Measurements from ENCODE around the gene NFATC1. TPM values are rescaled to one million over a fixed set of nuclear protein-coding genes. Genes with fewer than 3 reads are reported as not detected.
A peak's percentile ranks its signal among the peaks of the same experiment; 100 is the strongest.

Gene NFATC1
- total and polyA plus RNA-seq, 2 experiments from 2014 or later, result 7.5 to 9.8 TPM

DNA sequence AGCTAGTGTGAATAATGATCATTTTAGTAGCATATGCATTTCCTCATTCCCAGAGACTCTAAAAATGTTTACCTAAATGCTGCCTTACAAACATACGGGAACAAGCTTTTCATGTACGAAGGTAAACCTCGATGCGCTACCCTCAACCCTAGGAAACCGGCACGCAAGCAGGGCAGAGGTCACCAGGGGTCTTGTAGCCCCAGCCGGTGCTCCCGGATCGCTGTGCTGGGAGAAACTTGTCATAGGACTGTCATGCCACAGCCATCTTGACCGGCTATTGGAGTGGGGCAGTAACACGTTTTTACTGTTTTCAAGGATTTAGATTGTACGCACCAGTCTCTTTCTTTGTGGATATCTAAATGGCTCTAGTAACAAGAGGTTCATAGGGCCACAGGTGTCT lies 34.8 kb upstream of the NFATC1 start:
- Histone ChIP-seq H2AFZ (no peak overlapping the region), H3K4me3 (no peak overlapping the region), H3K9me2 (ENCODE audit: insufficient read depth) (no peaks in the 10 kb centered on the region), H4K20me1 (ENCODE audit: insufficient read depth) (no peaks in the 10 kb centered on the region), H3K4me2 (ENCODE audit: unreplicated experiment) (no peak overlapping the region), H3K27ac (no peak overlapping the region), H3K79me2 (ENCODE audit: insufficient read depth) (no peaks in the 10 kb centered on the region), H3K9ac (no peak overlapping the region), H3F3A (ENCODE audit: insufficient read depth) (peaks cover 6% of the 10 kb centered on the region), H3K36me3 (ENCODE audit: low read depth) (peaks cover 17% of the 10 kb centered on the region; the same call in 1 of the 2 replicates), H3K4me1 (ENCODE audit: insufficient read depth) (0 out of 2 replicates have a peak, but pooled peaks cover 1% of the 10 kb centered on the region), H3K27me3 (replicated peaks; ENCODE audit: insufficient read depth) (no peaks in the 10 kb centered on the region), H3K9me3 (ENCODE audit: low read depth) (no peaks in the 10 kb centered on the region)
- in situ Hi-C loops (cut with MboI), result no loop called here
- DNase-seq, result no peak
- 97 to 99% methylated on average over 12 of the region's 12 CpGs for WGBS, 2 experiments (ENCODE audit: low coverage in 1 of 2, low lambda C conversion rate in 2 of 2, missing lambda C conversion rate in 2 of 2)
- no peak for TF ChIP-seq EZH2 (IDR thresholded peaks at IDR 0.05; ENCODE audit: insufficient read depth, poor library complexity, severe bottlenecking)
- no peak for TF ChIP-seq EZH2phosphoT487 (IDR thresholded peaks at IDR 0.05; ENCODE audit: insufficient read depth, low read depth)

DNA sequence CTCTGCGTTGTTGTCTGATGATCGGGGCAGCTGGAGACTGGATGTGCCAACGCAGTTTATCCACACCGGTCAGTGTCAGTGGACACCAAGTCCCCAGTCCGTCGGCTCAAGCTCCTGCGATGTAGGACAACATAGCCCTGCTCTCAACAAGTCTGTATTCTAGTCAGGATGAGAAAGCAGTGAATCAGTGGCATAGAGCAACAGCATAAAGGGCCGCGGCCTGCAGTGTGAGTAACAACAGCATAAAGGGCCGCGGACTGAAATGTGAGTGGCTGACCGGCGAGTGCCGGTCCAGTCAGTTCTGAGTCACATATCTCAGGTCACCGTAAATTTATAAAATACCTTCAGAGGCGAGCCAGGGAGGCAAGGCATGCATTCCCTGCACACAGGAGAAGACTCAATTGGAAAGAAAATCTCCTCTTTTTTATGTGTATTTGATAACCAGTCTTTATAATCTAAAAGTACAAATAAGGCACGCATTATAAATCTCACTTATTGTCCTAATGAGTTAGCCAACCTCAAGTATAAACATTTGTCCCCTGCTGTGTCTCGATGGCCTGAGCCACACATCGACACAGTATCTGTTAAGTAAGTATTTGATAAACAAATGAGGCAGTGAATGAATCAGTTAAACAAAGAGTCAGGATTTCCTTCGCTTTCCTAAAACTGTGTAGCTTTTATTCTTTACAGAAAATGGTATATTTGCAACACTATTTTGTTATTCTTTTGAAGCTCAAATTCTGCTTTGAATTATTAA lies 33.8 kb upstream of the NFATC1 start:
- H3K27me3 ChIP-seq (replicated peaks; ENCODE audit: insufficient read depth), result no peaks in the 10 kb centered on the region
- H3K36me3 ChIP-seq (ENCODE audit: low read depth), result peaks cover 17% of the 10 kb centered on the region; the same call in 1 of the 2 replicates
- WGBS, 2 experiments (ENCODE audit: low coverage in 1 of 2, low lambda C conversion rate in 2 of 2, missing lambda C conversion rate in 2 of 2), result 85 to 90% methylated on average over 20 of the region's 20 CpGs
- in situ Hi-C loops (cut with MboI), result no loop called here
- peak; percentile 56 for DNase-seq
- H4K20me1 ChIP-seq (ENCODE audit: insufficient read depth), result no peaks in the 10 kb centered on the region
- H3K9me3 ChIP-seq (ENCODE audit: low read depth), result no peaks in the 10 kb centered on the region
- no peak overlapping the region for H3K4me2 ChIP-seq (ENCODE audit: unreplicated experiment)
- TF ChIP-seq EZH2 (IDR thresholded peaks at IDR 0.05; ENCODE audit: insufficient read depth, poor library complexity, severe bottlenecking) (no peak), EZH2phosphoT487 (IDR thresholded peaks at IDR 0.05; ENCODE audit: insufficient read depth, low read depth) (no peak)
- peaks cover 9% of the 10 kb centered on the region; the same call in 1 of the 2 replicates for H3K4me1 ChIP-seq (ENCODE audit: insufficient read depth)
- H3K9me2 ChIP-seq (ENCODE audit: insufficient read depth), result no peaks in the 10 kb centered on the region
- peaks cover 8% of the 10 kb centered on the region for H3F3A ChIP-seq (ENCODE audit: insufficient read depth)
- H3K27ac ChIP-seq, result no peak overlapping the region
- H3K9ac ChIP-seq, result no peak overlapping the region
- H3K79me2 ChIP-seq (ENCODE audit: insufficient read depth), result no peaks in the 10 kb centered on the region
- H3K4me3 ChIP-seq, result no peak overlapping the region
- H2AFZ ChIP-seq, result no peak overlapping the region

DNA sequence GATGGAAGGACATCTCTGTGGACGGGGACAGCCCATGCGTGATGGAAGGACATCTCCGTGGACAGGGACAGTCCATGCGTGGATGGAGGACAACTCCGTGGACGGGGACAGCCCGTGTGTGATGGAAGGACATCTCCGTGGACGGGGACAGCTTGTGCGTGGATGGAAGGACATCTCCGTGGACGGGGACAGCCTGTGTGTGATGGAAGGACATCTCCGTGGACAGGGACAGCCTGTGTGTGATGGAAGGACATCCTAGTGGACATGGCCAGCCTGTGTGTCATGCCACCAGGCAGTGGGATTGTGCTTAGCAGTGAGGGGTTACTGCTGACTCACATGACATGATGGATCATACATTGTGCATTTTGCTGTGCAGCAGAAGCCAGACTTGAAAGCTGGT lies 30.0 kb upstream of the NFATC1 start:
- H3K9ac ChIP-seq, result no peak overlapping the region
- WGBS, 2 experiments (ENCODE audit: low coverage in 1 of 2, low lambda C conversion rate in 2 of 2, missing lambda C conversion rate in 2 of 2), result 92 to 93% methylated on average over 13 of the region's 13 CpGs
- H3K27me3 ChIP-seq (replicated peaks; ENCODE audit: insufficient read depth), result no peaks in the 10 kb centered on the region
- peaks cover 8% of the 10 kb centered on the region for H3F3A ChIP-seq (ENCODE audit: insufficient read depth)
- peaks cover 3% of the 10 kb centered on the region; the same call in 1 of the 2 replicates for H3K36me3 ChIP-seq (ENCODE audit: low read depth)
- no peak overlapping the region for H3K4me3 ChIP-seq
- H3K4me2 ChIP-seq (ENCODE audit: unreplicated experiment), result no peak overlapping the region
- DNase-seq, result peak; percentile 24
- no peaks in the 10 kb centered on the region for H3K79me2 ChIP-seq (ENCODE audit: insufficient read depth)
- in situ Hi-C loops (cut with MboI), result no loop called here
- H3K27ac ChIP-seq, result no peak overlapping the region
- TF ChIP-seq EZH2 (IDR thresholded peaks at IDR 0.05; ENCODE audit: insufficient read depth, poor library complexity, severe bottlenecking) (no peak), EZH2phosphoT487 (IDR thresholded peaks at IDR 0.05; ENCODE audit: insufficient read depth, low read depth) (no peak)
- H2AFZ ChIP-seq, result no peak overlapping the region
- H3K9me2 ChIP-seq (ENCODE audit: insufficient read depth), result no peaks in the 10 kb centered on the region
- no peaks in the 10 kb centered on the region for H3K9me3 ChIP-seq (ENCODE audit: low read depth)
- H4K20me1 ChIP-seq (ENCODE audit: insufficient read depth), result no peaks in the 10 kb centered on the region
- H3K4me1 ChIP-seq (ENCODE audit: insufficient read depth), result peaks cover 9% of the 10 kb centered on the region; the same call in 1 of the 2 replicates

DNA sequence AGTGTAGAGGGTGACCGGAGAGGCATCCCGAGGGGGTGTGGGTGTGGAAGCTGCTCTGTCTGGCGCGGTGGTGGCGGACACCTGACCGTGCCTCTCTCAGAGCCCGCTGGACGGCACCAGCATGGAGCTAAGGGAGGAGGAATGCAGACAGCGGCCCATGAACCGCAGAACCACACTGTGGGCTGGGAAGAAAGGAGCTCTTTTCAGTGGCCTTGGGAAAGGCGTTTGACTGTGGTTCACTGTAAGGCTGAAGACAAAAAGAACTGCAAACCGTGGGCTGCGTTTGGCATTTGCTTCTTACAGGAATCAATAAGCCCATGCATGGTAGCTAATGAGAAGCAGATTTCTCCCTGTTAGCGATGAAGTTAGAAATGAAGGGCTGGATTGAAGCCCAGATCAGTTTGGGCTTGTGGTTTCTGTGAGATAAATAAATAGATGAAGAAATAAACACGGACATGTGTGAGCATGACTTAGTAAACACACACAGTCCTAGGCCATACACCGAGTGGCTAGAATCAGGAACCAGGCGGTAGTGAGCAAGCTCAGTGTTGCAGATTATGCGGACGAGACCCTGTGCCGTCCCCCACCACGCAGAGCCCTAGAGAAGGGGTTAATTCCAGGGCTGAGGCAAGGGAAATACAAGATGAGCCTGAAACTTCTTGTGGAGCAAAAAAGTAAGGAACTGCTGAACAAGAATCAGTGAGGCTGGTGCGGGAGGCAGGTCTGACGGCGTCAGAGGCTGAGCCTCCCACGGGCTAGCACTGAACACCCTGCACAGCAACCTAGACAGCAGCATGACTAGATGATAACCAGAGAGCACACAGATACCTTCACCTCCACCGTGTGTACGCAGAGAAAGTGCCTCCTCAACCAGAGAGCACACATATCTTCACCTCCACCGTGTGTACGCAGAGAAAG lies 29.3 kb upstream of the NFATC1 start:
- Histone ChIP-seq H3K9me2 (ENCODE audit: insufficient read depth) (no peaks in the 10 kb centered on the region), H3K36me3 (ENCODE audit: low read depth) (no peaks in the 10 kb centered on the region), H3F3A (ENCODE audit: insufficient read depth) (peaks cover 8% of the 10 kb centered on the region), H4K20me1 (ENCODE audit: insufficient read depth) (no peaks in the 10 kb centered on the region), H2AFZ (no peak overlapping the region), H3K4me2 (ENCODE audit: unreplicated experiment) (no peak overlapping the region), H3K4me3 (no peak overlapping the region), H3K79me2 (ENCODE audit: insufficient read depth) (no peaks in the 10 kb centered on the region), H3K4me1 (ENCODE audit: insufficient read depth) (peaks cover 9% of the 10 kb centered on the region; the same call in 1 of the 2 replicates), H3K27me3 (replicated peaks; ENCODE audit: insufficient read depth) (no peaks in the 10 kb centered on the region), H3K9me3 (ENCODE audit: low read depth) (no peaks in the 10 kb centered on the region), H3K9ac (no peak overlapping the region), H3K27ac (no peak overlapping the region)
- WGBS, 2 experiments (ENCODE audit: low coverage in 1 of 2, low lambda C conversion rate in 2 of 2, missing lambda C conversion rate in 2 of 2), result 41 to 52% methylated on average over 22 to 29 of the region's 29 CpGs
- DNase-seq, result peak; percentile 65
- no peak for TF ChIP-seq EZH2phosphoT487 (IDR thresholded peaks at IDR 0.05; ENCODE audit: insufficient read depth, low read depth)
- no peak for TF ChIP-seq EZH2 (IDR thresholded peaks at IDR 0.05; ENCODE audit: insufficient read depth, poor library complexity, severe bottlenecking)
- in situ Hi-C loops (cut with MboI), result no loop called here
